Suppressor macrophage treated with lipopolysaccharide for 1 hour (primary cell): ENCODE measurements around the gene ANO5.

Experiments used
- DNase-seq, 3 donors: peaks; one replicate each; pipeline ENCODE4 v3.0.0-alpha.2; 2020 to 2022

Gene ANO5, protein sequence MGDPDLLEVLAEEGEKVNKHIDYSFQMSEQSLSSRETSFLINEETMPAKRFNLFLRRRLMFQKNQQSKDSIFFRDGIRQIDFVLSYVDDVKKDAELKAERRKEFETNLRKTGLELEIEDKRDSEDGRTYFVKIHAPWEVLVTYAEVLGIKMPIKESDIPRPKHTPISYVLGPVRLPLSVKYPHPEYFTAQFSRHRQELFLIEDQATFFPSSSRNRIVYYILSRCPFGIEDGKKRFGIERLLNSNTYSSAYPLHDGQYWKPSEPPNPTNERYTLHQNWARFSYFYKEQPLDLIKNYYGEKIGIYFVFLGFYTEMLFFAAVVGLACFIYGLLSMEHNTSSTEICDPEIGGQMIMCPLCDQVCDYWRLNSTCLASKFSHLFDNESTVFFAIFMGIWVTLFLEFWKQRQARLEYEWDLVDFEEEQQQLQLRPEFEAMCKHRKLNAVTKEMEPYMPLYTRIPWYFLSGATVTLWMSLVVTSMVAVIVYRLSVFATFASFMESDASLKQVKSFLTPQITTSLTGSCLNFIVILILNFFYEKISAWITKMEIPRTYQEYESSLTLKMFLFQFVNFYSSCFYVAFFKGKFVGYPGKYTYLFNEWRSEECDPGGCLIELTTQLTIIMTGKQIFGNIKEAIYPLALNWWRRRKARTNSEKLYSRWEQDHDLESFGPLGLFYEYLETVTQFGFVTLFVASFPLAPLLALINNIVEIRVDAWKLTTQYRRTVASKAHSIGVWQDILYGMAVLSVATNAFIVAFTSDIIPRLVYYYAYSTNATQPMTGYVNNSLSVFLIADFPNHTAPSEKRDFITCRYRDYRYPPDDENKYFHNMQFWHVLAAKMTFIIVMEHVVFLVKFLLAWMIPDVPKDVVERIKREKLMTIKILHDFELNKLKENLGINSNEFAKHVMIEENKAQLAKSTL

DNA sequence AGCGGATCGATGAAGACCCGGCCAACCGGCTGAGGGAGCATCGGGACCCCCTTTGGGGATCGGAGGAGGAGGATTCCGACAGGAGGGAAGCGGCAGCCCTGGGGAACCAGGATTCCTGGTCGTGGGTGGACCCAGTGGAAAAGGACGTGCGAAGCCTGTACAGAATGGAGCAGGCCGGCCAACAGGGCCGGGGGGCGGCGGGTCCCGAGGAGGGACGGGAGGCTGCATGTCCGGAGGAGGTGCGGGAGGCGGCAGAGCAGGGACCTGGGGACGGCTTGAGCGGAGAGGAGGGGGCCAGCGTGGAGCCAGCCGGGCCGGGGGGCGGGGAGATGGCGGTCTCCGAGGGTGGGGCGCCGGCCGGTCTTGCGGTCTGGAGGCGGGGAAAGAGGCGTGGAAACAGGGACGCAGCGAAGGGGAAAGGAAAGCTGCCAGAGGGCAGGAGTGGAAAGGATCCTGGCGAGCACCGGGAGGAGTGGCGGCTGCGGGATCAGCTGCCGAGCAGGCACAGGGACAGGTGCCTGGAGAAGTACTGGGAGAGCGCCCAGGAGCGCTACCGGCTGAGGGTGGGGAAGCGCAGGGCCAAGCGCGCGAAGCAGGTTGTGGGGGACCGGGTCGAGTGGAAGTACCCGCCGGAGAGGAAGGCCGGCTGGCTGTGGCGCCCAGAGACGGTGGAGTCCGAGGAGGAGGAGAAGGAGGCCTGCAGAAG lies at the start of gene ANO5:
ANO5 (plus strand) TSS at position 444 of the 706 bp plus-strand sequence. CDS start 408 bp downstream, outside the sequence.
- DNase-seq, result peak; percentile 56 to 77 (median 58)

DNA sequence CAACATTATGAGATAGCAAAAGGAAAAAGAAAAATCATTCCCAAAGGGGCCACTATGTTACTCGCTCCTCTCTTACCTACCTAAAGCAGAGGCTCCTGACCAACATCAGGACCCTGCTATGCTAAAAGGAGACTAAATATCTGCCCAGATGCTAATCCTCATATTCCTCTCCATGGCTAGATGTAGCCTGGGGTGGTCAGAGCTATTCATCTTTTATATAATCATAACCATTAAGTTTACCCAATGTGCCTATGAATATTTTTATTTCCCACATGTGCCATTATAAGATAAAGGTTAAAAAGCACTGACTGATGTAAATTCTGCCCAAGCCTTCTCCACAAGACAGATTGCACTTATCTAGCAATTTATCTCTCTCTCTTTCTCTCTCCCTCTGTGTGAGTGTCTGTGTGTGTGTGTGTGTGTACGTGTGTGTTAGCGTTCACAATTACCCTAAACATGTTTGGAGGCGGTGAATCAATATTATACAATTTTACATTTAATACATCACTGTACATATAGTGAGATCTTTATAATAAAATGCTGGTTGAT lies 41.2 kb upstream of the ANO5 start:
- no peak for DNase-seq

DNA sequence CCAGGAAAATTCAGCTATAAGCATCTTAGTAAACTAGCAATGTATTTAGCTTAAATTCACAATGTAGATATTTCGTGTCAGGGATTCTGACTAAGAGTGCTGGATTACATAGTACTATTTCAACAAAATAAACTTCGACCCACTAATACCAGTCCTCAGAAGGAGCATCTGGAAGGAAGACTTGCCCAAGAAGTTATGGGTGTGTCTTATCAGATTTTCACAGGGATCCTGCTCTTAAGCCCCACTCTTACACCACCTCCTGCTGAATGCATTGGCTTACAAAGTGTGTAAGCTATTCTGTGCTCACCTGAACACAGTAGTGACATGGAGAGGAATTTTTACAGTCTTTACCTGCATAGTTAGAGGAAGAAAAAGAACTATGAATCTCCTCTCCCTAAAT lies 35.4 kb upstream of the ANO5 start:
- no peak for DNase-seq

DNA sequence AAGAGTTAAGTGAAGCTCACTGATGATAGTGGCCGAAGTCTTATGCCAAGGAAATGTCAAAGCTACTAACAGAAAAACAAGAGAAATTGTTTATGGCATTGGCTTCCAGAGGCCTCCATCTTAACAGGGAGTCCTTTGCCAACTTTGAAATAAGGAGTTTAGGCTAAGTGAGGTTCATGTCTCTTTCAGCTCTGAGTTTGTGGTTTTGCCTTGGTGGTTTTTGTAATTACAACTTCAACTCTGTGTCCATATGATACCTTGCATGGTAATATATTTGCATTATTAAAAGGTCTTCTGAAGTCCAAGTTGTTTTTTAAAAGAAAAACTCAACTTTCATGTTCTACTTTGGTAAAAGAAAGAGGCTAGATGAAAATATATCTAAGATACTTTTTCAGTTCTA lies 31.4 kb upstream of the ANO5 start:
- DNase-seq, result no peak

DNA sequence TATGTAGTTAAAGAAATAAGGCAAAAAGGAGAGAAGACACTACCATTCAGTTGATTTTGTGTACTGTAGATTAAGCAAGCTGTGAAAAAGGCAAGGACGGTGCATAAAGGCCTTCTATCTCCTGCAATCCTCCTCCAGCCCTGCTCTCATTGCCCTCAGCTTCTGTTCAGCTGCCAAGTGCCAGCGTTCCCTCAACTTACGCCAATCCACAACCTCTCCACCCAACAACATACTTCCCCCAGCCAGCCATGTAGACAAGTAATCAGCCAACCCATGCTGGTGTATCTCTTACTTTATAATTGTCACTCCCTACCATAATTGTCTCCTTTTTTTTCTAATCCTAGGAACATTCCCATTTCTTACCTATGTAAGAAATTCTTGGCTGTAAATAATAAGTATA lies 30.1 kb upstream of the ANO5 start:
- no peak for DNase-seq

DNA sequence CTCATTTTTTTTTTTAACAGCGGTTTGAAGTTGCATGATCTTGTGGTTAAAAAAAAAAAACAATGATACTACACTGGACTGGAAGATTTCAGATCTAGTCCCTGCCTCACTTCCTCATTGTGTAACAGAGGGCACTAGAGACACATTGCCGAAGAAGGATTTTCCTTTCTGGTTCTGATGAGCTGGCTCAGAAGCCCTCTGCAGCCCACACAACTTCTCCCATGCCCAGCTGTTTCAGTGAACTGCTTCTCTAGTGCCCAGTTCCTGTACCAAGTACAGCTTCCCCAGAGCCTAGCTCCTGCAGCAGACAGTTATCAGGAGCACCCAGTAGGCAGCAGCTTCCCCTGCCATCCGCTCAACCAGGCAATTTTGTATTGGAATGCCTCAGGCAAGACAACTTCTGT lies 29.5 kb upstream of the ANO5 start:
- peak; percentile 92 to 98 (median 97) for DNase-seq

DNA sequence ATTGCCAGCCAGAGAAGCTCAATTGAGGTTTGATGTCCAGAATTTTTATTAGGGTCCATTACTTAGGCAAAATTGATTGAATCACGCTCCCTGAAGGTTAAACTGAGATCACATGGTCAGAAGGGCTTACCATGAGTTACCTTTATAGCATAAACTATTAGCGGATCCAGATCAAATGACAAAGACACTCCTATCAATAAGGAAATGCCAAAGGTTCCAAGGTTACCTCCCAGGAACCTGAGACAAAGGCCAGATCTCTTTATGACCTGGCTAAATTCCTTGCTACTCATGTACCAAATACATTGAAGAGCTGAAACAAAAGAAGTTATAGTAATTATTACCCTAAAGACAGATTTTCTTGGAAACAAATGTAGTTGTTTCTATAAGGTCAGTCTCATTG lies 27.8 kb upstream of the ANO5 start:
- no peak for DNase-seq

DNA sequence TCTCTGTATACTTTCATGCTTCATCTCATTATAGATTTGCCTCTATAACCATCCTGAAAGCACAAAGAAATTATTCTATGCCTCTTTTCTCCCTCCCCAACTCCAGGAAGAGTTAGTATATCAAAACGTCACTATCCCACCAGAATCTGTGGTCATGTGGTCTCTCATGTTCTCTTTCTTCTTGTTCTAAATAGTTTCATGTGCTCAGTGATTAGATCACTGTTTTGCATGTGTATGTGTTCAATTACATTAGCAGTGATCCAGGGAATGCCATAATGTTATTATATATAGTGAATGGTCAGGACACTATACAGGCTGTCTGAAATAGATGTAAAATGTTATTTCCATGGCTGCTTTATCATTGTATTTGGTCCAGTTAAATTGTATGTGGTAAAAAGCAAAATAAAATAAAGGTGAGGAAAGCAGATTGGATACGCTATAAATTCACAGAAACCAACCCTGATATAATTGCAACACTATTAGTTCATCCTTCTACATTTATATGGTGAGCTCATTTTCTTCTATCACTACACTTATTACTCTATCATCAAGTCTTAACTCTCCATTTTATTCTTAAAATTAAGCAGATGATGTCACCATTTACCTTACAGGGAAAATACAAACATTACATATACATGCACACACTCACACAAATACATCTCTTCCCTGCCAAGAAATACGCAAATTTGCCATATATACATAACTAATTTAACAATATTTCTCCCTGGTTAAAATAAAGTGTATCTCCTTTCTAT lies 26.9 kb upstream of the ANO5 start:
- DNase-seq, result no peak

DNA sequence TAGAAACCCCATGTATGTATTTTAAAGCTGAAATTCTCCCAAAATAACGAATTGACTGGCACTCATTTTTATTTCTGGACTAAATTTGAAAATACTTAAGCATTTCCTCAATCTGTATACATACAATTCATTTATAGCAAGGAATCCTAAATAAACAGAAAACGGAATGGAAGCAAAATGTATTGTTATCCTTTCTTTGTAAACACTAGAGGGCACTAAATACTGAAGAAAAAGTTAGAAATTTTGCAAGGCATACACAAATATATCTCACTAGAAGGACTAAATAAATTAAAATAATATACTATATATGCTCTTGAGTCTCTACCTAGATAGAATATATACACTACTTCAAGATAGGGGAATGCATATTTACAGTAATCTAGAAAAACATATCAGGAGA lies 23.1 kb upstream of the ANO5 start:
- DNase-seq, result peak in 2 of 3 donors; percentile 58 to 64

DNA sequence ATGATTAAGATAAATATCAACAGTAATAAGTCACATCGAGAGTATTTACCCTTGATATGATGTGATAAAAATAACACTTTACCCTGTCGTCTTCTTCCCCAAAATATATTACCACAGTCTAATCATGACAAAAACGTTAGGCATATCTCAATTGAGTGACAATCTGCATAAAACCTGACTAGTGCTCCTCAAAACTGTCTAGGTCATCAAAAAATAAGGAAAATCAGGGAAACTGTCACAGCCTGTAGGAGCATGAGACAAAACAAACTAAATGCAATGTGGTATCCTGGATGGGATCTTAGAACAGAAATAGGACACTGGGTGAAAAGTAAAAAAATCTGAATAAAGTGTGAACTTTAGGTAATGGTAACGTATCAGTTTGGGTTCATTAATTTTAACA lies 19.4 kb upstream of the ANO5 start:
- DNase-seq, result no peak

DNA sequence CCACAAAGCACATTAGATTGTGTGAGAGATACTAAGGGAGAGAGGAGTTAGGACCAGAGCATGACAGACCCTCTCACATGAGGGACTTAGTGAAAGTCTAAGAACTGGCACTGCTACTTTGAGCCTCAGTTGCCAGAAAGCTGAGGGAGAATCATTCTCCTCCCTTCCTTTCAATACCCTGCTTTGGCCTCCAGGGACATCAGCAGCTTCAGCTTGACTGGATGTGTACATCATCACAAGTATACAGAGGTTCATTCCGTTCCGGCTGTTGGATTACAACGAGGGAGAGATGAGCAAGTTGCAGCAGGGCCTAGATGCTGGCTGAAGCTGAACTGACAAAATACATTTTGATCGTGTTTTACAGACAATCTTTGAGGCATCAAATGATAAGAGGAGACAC lies 15.7 kb upstream of the ANO5 start:
- no peak for DNase-seq

DNA sequence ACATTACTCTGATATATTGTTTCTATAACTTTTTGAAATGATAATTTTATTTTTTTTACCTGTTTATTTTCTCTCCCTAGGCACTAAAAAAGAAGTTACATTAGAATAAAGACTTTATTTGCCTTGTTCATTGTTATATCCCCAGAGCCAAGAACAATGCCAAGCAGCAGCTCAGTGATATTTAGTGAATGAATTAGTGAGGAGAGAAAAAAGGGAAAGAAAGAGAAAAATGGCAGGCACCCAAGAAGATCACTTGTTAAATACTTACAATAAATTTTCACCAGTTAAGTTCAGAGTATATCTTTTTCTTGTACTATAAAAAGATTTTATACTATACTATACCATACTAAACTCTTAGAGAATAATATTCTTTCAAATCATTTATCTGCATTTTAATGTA lies 13.3 kb upstream of the ANO5 start:
- no peak for DNase-seq

DNA sequence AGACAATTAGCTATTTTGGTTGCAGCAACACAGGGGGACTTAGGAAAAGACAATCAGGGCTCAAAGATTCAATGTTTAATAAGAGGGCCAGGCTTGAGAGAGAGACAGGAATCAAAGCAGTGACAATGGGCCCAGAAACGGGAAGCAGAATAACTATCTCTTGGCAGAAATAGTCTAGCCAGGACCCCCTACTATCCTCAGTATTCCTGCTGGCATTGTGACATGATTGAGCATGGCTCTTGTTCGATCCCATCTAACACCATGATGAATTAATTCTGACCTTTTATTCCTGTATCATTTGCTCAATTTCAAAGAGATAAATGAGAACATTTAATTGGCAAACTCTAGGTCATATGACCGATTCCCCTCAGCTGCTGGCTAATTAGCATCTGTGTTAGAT lies 12.8 kb upstream of the ANO5 start:
- DNase-seq, result no peak

DNA sequence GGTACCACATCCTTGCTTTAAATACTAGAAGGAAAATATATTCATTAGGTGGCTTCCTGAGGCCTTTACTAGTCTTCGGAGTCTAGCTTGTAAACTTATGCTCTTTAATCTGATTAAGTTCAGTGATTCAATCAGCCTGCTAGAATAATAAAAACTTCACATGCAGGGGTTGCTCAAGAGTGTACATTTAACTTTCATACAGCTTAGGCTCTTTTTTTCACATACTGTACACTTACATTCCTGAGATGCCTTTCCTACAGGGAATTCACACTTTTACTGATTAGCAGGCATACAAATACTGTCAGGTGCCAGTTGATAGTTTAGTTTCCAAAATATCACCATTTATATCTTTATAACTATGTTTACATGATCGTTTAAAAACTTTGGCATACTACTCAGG lies 3.2 kb upstream of the ANO5 start:
- no peak for DNase-seq

DNA sequence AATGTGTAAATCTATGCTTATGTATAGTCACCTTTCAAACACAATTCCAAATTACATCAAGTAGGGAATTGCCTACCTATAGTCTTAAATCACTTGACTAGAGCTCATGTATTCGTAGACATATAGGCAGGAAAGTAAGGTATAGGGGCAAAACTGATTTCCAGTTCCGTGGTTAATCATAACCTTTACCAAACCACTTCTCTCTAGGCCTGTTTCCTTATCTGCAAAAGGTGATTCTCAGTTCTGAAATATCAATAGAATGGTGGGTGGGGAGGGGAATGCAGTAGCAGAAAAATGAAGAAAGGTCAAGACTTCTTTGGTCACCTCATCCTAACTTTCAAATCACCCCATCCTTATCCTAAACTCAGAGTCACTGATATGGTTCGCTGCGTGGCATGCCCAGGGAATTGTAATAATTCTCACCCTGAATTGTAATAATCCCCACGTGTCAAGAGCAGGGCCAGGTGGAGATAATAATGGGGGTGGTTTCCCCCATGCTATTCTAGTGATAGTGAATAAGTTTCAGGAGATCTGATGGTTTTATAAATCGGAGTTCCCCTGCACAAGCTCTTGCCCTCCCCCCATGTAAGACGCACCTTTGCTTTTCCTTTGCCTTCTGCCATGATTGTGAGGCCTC lies 1.9 kb upstream of the ANO5 start:
- DNase-seq, result no peak

DNA sequence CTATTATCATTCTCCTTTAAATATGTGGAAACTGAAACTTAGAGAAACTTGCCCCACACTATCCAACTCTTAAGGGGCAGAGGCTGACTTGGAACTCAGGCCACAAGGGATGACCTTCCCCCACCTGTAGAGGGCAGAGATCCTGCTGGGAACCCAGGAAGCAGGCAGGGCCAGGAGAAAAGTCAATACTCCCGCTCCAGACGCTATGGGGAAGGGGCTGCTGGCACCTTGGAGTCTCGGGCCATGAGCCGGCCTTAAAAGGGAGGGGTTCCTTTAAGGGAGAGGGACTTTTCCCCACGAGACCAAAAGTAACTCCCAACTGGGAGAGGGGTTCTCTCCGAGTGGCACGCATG lies 620 bp upstream of the ANO5 start:
- peak; percentile 8 to 34 (median 32) for DNase-seq

DNA sequence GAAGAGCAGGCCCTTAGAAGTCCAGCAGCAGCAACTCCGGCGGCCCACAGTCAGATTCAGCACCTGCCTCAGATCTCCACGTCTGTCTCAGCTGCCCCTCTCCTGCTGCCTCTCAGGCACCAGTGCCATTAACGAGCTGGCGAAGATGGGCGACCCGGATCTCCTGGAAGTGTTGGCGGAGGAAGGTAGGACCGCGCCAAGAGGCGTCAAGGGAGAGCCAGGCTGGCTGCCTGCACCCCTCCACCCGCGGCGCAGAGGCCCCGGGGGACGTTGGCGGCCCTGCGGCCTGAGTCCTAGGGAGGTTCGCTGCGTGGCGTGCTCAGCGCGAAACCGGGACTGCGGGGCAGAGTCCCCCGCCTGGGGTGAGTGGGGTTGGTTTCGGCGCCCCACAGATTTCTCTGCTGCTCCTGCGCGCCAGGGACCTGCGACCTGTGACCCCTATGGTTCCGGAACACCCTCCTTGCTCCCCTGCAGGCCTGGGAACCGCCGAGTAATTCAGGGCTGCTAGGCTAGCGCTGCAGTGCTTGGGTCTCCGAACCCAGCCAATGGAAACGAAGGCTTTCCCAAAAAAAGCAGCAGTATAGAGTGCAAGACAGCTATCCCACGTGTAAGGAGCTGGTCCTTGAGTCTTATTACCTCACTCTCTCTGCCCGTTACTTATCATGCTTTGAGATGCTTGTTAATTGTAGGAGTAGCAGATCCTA lies 615 bp downstream of the ANO5 start:
- peak in 1 of 3 donors; percentile 24 for DNase-seq

DNA sequence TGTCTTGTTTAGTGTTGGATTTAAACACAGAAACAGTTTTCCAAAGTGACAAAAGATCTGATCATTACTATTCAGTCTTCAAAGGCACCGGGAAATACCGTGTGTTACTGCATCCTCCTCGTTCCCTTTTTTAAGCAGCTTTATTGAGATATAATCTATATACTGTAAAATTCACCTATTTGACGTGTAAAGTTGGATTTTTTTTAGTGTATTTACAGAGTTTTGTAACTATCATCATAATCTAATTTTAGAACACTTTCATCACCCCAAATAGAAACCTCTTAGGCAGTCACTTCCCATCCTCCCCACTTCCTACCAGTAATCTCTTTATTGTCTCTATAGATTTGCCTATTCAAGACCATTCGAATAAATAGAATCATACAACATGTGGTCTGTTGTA lies 1.4 kb downstream of the ANO5 start:
- DNase-seq, result peak; percentile 23 to 63 (median 58)

DNA sequence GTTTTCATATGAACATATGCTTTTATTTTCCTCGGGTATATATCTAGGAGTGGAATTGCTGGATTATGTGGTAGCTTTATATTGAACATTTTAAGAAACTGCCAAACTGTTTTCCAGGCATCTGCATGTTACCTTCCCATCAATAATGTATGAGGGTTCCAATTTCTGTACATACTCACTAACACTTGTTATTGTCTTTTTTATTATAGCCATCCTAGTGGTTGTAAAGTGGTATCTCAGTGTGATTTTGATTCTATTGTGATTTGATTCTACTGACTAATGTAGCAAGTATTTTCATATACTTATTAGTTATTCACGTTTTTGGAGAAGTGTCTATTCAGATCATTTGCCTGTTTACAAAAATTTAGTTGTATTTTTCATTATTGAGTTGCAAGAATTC lies 2.0 kb downstream of the ANO5 start:
- no peak for DNase-seq

DNA sequence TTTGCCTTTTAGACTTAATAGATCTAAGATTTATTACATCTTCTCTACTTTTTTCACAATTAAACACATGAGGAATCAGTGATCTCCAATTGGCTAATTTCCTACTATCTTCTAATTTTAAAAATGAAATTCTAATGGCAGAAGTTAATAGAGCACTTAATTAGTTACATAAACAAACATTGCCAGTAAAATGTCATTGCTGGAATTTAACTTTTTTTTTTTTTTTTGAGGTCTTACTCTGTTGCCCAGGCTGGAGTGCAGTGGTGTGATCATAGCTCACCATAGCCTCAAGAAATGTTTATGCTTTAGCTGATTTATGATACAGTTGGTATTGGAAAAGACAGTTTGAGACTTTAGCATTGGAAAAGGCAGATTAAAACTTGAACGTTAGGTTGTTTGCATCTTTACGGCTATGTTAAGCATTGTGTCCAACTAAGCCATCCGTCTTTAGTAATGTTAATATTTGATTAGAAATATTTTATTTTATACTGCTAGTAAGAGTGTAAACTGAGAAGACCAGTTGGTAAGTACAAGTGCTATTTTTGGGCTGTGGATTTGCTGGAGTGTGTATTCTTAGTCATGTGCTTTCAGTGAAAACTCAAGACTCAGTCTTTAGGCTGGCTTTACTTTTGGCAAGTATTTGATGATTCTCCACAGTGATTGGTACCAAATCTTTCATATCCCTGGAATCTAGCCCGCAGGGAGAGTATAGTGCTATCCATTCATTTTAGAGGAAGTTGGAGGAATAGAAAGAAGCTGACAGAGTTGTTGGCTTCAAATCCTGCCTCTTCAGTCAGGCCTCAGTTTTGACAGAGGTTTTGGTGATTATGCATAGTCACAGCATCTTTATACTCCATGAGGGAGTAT lies 4.5 kb downstream of the ANO5 start:
- DNase-seq, result no peak
